ENCODE results near the gene OPCML. TPM values are rescaled to one million over a fixed set of nuclear protein-coding genes. Genes with fewer than 3 reads are reported as not detected.

The OPCML gene
- total RNA-seq, 2 donors from 2014 or later: 0.34 TPM; not detected in 1

DNA sequence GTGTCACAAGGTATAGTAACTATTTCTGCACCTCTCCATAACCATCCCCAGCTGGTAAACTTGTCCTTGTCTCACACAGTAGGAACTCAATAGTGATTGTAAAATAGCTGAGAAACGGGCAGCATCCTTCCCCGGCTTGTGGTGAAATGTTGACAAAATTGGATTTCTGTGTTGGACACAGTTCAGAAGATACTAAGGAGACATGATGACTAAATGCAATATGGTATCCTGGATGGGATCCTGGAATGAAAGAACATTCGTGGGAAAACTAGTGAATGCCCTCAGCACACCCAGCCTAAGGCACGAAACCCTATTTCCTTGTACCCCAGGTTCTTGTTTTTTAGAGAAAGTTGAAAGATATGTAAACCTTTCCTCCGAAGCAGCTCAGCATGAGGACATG, 18.8 kb upstream of the OPCML start:
- Histone ChIP-seq H3K27ac (no peak overlapping the region), H3K9me3 (no peaks in the 10 kb centered on the region), H3K27me3 (replicated peaks; ENCODE audit: insufficient read depth) (no peaks in the 10 kb centered on the region), H3K4me3 (no peak overlapping the region), H3K4me1 (replicated peaks) (no peaks in the 10 kb centered on the region), H3K36me3 (no peaks in the 10 kb centered on the region)
- TF ChIP-seq POLR2A (IDR thresholded peaks at IDR 0.05) (no peak), POLR2AphosphoS5 (IDR thresholded peaks at IDR 0.05) (no peak)
- TF ChIP-seq, protein P1, sequence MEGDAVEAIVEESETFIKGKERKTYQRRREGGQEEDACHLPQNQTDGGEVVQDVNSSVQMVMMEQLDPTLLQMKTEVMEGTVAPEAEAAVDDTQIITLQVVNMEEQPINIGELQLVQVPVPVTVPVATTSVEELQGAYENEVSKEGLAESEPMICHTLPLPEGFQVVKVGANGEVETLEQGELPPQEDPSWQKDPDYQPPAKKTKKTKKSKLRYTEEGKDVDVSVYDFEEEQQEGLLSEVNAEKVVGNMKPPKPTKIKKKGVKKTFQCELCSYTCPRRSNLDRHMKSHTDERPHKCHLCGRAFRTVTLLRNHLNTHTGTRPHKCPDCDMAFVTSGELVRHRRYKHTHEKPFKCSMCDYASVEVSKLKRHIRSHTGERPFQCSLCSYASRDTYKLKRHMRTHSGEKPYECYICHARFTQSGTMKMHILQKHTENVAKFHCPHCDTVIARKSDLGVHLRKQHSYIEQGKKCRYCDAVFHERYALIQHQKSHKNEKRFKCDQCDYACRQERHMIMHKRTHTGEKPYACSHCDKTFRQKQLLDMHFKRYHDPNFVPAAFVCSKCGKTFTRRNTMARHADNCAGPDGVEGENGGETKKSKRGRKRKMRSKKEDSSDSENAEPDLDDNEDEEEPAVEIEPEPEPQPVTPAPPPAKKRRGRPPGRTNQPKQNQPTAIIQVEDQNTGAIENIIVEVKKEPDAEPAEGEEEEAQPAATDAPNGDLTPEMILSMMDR (IDR thresholded peaks at IDR 0.05): no peak
- intact Hi-C loops (cut with DNase I): no loop called here
- no peak for DNase-seq (ENCODE audit: low spot score)
- 88% methylated on average over 5 of the region's 5 CpGs for WGBS

DNA sequence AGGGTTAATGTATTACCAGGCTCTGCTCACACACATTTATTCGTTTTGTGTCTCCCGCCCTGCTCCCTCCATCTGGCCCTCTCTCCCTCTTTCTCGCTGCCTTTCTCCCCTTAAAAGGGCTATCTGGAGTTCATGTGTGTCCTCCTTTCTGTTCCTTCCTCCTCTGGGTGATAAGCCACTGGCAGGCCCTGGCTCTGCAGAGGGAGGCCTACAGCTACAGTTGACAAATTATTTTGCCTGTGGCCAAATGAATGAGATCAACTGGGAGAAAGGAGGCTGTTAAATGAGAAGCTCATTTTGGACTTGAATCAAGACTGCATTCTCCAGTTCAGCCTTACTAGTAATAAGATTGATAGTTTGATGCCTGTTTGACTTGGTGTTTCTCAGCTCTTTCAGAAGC, 17.5 kb upstream of the OPCML start:
- no peak for DNase-seq (ENCODE audit: low spot score)
- TF ChIP-seq, protein P1 (IDR thresholded peaks at IDR 0.05): no peak
- TF ChIP-seq POLR2A (IDR thresholded peaks at IDR 0.05): no peak
- TF ChIP-seq POLR2AphosphoS5 (IDR thresholded peaks at IDR 0.05): no peak
- intact Hi-C loops (cut with DNase I): no loop called here

DNA sequence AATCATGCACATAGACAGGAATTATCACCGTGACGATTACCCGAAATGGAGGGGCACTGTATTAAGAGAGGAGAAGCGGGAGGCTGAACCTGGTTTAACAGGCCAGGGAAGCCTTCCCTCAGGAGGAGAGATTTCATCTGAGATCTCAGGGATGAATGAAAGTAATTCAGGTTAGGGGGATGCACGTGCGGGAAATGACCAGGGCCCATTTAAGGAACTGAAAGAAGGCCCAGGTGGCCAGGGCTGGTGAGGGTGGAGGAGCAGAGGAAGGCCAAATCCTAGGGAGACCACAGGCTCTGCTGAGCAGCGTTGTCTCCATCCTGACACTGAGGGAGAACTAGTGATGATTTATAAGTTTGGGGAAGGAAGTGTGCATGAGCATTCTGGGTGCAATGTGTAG, 16.3 kb upstream of the OPCML start:
- H3K36me3 ChIP-seq: no peaks in the 10 kb centered on the region
- WGBS: 95% methylated on average over 7 of the region's 7 CpGs
- no peaks in the 10 kb centered on the region for H3K27me3 ChIP-seq (replicated peaks; ENCODE audit: insufficient read depth)
- DNase-seq (ENCODE audit: low spot score): no peak
- H3K9me3 ChIP-seq: no peaks in the 10 kb centered on the region
- intact Hi-C loops (cut with DNase I): no loop called here
- H3K4me1 ChIP-seq (replicated peaks): no peaks in the 10 kb centered on the region
- H3K4me3 ChIP-seq: no peak overlapping the region
- no peak overlapping the region for H3K27ac ChIP-seq
- TF ChIP-seq, protein P1 (IDR thresholded peaks at IDR 0.05): no peak
- TF ChIP-seq POLR2A (IDR thresholded peaks at IDR 0.05): no peak
- TF ChIP-seq POLR2AphosphoS5 (IDR thresholded peaks at IDR 0.05): no peak

More for the DNA sequence above, 17.5 kb upstream of the OPCML start:
- Histone ChIP-seq H3K4me3 (no peak overlapping the region), H3K36me3 (no peaks in the 10 kb centered on the region), H3K27me3 (replicated peaks; ENCODE audit: insufficient read depth) (no peaks in the 10 kb centered on the region), H3K27ac (no peak overlapping the region), H3K4me1 (replicated peaks) (no peaks in the 10 kb centered on the region), H3K9me3 (no peaks in the 10 kb centered on the region)
- WGBS: 55% methylated on average over 3 of the region's 3 CpGs

DNA sequence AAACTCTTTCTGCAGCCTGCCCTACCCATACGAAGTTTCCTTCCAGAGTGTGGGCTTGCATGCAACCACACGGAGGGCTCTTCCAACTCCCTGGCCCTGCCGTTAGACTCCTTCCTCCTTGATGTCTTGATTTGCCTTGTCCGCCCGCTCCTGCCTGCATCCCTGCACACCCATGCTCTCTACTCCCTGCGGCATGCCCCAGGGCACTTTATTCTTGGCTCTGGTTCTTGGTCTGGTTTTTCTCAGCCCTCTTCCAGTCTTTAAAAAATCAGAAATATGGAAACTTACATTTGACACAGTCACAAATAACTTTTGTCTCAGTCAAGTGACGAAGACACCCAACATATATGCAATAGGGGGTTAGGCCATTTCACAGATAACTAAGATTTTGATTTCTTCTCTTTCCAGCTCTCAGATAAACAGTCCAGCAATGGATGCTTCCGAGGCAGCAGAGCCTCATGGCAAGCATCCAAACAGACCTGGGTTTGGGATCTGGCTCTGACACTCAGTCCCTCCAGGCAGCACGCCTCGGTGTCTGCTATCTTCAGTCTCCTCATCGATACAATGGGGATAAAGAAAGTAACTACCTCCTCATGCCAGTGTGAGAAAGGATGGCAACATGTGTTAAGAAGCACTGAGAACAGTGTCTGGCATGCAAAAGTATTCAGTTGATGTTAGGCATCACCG, 15.7 kb upstream of the OPCML start:
- TF ChIP-seq, protein P1 (IDR thresholded peaks at IDR 0.05): no peak
- TF ChIP-seq POLR2A (IDR thresholded peaks at IDR 0.05) (no peak), POLR2AphosphoS5 (IDR thresholded peaks at IDR 0.05) (no peak)
- Histone ChIP-seq H3K36me3 (no peaks in the 10 kb centered on the region), H3K4me1 (replicated peaks) (no peaks in the 10 kb centered on the region), H3K27ac (no peak overlapping the region), H3K27me3 (replicated peaks; ENCODE audit: insufficient read depth) (no peaks in the 10 kb centered on the region), H3K4me3 (no peak overlapping the region), H3K9me3 (no peaks in the 10 kb centered on the region)
- no peak for DNase-seq (ENCODE audit: low spot score)
- WGBS: 79% methylated on average over 12 of the region's 12 CpGs
- intact Hi-C loops (cut with DNase I): no loop called here

DNA sequence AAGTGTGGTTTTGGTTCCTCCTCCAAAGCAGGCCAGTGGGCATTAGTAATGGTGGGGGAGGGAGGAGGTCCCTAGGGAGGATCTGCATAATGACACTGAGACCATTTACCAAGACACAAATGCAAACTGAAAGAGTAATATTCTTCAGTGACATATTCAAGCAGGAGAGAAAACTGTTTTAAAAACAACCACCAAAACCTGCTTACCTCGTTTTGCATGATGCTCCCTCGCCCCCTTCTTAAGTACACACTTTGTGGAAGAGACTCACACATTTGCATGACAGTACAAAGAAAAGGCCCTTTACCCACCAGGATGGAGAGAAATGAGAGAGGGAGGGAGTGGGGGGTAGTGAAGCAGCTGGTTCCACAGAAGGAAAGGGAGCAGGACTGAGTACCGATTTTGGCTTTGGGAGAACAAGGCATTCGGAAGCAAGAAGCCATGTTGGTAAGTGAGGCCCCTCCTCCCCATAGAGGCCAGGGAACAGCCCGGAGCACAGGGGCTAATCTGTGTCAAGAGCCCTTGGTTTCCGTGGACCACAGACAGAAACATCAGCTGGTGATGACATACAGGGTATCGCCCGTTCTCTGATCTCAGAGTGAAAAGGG, 13.0 kb upstream of the OPCML start:
- no peaks in the 10 kb centered on the region for H3K4me1 ChIP-seq (replicated peaks)
- no peaks in the 10 kb centered on the region for H3K36me3 ChIP-seq
- intact Hi-C loops (cut with DNase I): no loop called here
- DNase-seq (ENCODE audit: low spot score): no peak
- H3K27ac ChIP-seq: no peak overlapping the region
- no peak for TF ChIP-seq POLR2A (IDR thresholded peaks at IDR 0.05)
- H3K4me3 ChIP-seq: no peak overlapping the region
- 63% methylated on average over 8 of the region's 8 CpGs for WGBS
- H3K9me3 ChIP-seq: no peaks in the 10 kb centered on the region
- H3K27me3 ChIP-seq (replicated peaks; ENCODE audit: insufficient read depth): no peaks in the 10 kb centered on the region

All from prostate gland (tissue), 2 donors.